ENCODE measurements around the gene CUL3.

Gene CUL3

DNA sequence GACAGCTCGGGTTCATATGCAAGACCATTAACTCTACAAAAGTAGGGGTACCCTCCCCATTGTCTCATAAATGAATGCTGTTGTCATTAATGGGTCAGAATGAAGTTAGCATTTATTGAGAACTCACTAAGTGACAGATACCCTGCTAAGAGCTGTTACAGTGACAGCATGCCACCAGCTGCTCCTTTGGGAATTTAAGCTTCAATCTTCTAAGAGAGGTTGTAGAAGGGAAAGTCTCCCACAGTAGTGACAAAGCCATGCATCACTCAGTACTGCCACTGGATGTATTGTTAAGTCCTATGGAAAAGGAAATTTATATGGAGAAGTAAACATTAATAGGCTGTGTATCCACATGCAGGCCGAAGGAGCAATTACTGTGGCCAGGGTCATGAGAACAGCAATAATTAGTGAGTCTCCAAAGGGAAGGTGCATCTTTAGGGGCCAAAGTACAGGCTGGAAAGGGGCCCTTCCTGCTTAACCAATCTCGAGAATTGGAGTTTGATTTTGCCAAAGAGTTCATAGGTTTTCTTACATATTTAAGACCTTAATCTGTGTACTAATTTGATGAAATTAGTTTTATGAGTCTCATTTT, 118.8 kb downstream of the CUL3 start:
- DNase-seq = no peak

DNA sequence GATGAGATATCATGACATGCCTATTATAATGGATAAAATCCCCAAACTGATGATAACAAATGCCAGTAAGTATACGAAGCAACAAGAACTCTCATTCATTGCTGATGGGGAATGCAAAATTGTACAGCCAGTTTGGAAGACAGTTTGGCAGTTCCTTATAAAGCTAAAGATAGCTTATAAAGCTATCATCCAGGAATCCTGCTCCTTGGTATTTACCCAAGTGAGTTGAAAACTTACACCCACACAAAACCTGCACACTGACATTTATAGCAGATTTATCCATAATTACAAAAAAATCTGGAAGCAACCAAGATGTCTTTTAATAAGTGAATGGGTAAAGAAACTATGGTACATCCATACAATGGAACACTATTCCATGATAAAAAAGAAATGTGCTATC, 123.8 kb downstream of the CUL3 start:
- DNase-seq = no peak

DNA sequence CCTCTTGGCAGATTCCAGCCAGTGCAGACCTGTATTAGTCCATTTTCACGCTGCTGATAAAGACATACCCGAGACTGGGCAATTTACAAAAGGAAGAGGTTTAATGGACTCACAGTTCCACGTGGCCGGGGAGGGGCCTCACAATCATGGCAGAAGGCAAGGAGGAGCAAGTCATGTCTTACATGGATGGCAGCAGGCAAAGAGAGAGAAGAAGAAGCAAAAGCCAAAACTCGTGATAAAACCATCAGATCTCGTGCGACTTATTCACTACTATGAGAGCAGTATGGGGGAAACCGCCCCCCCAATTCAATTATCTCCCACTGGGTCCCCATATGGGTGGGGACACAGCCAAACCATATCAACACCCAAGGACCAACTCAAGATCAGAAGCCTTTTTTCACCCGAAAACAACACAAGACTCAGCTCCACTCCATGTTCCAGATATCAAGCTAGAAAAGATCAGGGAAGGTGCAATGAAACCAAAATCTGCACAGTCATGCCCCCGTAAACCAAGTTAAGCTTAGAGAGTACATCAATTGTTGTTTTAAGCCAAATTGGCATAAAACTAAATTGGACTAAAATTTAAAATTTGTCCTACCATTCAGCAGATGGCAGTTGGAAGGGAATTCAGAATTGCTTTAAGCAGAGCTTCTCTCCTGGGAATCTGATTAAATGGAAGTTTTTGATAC, 127.6 kb downstream of the CUL3 start:
- DNase-seq = no peak

DNA sequence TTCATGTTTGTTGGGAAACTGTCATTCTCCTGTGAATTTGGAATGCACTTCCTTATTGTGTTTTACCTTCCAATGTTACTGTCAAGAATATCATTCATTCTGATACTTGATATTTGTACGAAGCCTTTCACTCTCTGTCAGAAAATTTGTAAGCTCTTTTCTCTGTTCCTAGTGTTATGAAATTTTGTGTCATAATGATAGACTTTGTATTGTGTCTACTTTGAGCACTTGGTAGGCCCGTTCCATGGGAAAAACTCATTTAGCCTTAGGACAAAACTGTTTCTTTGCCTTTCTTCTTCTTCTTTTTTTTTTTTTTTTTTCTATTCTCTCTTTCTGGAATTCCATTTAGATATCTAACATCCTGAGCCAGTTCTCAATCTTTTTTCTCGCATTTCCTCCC, 131.3 kb downstream of the CUL3 start:
- no peak for DNase-seq

DNA sequence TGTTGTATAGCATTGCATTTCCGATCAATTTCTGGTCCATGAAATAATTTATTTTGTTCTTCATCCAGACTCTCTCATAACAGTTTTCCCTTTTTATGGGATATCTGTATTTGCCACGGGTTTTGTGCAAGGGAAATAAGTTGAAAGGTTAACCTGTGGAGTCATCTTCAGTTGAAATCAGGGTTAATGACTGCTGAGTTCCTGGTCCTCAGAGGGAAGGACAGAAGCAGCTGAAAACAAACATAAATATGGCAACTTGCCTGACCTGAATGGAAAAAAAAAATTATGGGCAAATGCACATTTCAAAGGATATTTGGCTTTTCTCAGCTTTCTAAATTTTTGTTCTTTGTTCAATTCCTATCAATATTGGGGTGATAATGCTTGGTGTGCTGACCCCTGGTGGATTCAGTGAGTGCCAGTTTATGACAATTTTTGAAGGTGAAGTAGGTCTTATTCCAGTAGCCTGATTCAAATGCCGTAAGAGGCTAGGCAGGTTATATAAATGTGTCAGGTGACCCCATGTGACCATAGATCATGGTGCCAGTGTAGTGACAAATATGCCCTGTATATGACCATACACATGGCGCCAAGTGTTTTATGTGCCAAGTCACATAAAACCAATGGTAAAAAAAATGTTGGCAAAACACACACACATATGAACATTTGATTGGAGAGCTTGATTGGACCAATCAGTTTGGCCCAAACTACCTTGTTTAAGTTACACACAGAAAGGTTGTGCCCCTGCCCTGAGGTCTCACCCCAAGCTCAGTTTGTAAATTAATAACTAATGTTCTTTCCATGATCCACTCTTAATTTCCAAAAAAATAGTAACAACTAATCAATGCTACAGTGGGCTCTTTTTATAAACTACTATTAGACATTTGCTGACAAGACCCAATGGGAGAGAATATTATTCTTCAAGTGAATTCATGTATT, 135.7 kb downstream of the CUL3 start:
- peak; percentile 16 for DNase-seq

DNA sequence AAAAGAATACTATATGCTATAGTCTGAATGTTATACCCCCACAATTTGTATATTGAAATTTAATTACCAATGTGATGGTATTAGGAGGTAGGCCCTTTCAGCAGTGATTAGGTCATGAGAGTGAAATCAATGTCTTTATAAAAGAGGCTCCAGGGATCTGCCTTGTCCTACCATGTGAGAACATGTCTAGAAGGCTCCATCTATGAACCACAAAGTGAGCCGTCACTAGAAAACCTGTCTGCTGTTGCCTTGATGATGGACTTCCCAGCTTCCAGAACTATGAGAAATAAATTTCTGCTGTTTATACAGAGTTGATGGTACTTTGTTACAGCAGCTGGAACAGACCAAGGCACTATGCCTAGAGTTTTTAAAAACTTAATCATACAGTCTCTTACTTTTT, 136.9 kb downstream of the CUL3 start:
- DNase-seq = no peak

DNA sequence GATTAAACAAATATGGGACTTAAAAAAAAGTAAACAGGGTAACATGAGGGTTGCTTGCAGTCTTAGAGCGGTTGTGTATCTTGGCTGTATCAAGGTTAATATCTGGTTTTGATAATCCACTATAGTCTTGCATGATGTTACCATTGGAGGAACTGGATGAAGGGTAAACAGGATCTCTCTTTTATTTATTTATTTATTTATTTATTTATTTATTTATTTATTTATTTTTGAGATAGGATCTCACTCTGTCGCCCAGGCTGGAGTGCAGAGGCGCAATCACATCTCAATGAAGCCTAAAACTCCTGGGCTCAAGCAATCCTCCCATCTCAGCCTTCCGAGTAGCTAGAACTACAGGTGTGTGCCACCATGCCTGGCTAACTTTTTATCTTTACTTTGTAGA, 140.4 kb downstream of the CUL3 start:
- no peak for DNase-seq

DNA sequence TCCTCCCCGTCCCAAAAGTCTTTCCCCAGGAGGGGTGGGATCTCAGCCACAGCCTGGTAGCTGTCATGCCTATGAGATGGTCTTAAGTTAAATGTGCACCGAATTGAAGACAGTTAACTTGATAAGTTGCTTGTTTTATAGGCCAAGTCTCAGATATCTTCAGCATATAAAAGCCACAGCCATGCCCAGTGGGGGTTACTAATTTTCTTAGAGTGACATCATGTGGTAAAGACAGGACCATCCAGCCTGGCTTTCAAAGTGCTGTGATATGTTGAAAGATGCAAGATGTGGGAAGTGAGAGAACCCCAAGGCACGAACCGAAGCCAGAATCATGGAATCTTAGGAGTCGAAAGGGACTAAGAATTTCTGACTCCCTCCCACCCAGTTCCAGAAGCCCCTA, 141.1 kb downstream of the CUL3 start:
- DNase-seq = peak; percentile 10

DNA sequence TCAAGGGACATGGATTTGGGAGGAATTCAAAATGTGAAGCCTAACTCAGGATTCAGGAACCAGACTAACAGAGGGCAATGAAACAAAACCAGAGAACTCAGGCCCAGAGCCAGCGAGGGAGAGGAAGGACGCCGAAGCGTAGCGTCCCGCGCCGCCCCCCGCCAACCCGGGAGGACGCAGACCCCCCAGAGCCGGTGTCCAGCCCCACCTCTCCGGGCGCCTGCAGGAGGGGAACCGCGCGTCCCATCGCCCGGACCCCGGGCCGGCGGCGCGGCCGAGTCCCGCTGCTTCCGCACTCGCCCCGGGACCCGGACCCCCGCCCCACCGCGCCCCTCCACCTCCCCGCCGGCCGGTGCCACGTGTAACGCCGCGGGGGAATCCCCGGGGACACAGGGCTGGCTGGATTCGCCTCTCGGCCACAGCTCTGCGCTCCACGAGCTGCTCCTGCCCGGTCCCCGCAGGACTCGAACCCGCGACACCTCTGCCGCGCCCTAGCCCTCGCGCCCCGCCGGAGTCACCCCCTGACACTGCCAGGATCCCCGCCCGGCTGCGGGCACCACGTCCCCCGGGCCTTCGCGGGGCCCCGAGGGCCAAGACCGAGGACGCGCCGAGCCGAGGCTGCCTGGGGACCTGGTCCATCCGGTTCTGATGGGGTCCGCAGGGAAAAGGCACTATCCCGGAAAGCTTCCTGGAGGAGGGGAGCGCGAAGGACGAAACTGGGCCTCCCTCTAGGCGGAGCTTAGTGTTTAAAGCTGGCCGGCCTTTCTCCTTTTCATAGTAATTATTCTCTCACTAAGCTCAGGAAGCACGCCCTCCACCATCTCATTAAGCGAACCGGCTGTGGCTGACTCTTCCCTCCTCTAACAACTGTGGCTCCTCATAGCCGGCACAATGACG, 142.8 kb downstream of the CUL3 start:
- DNase-seq = peak; percentile 11

DNA sequence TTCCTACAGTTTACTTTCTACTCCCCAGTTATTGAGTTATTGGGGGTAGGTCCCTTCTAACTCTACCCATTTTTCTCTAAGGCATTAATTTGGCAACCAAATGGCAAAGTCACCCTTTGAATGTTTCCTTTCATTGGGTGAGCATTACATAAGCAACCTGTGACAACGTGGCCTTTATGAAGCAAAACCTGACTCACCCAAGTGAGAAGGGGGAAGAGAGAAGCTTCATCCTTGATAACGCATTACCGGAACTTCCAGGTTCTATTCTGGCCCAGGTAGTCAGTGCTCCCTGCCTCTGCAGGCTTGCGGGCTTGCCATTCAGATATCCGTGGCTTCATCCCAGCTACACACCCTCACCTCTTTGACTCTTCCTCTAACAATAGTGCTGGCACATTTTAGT, 144.2 kb downstream of the CUL3 start:
- DNase-seq = peak; percentile 52

DNA sequence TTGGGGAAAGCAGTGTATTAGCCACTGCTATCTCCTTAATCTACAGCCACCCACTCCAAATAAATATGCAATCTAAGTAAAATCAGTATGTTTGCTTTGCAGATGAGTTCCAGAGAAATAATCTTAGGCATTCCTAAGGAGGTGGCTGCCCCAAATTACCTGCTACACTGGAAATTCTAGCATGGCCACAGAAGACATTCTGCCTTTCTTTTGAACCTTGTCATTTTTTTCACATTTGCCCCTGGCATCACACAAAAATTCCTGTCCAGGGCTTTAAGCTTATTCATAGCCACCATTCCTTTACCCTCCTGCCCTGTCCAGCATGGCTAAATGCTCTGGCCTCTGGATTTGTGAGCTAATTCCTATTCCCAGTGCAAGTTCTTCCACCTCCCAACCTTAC, 146.4 kb downstream of the CUL3 start:
- no peak for DNase-seq

DNA sequence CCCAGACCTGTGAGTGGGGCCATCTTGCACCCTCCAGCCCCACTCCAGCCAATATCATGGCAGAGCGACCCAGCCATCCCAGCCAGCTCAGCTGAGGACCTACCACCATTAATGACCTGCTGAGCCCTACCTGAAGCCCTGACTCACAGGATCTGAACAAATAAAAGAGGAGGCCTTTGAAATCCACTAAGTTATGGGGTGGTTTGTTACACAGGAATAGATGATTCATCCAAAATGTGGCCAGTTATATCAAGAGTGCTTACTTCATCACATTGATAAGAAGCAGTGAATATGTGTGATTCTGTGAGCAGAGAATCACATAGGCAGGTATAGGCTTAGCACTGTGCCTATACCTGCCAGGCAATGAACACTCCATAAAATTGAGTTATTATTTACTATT, 148.5 kb downstream of the CUL3 start:
- DNase-seq = no peak

DNA sequence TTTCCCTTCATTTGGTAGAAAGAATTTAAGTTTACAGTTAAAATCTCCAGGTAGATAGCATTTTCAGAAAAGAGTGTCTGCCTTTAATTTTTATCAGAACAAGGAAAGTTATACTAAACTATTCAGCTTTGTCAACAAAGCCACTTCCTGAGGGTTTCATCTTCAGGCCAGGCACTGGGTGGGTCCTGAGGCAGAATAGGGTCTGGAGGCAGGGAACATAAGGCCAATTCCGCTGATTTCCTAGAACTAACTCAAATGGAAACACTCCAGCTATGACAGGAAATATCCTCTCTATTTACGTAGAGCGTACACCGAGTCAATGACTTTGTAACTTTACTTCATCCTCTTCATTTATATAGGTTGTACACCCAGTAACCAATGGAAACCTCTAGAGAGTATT, 150.5 kb downstream of the CUL3 start:
- no peak for DNase-seq

DNA sequence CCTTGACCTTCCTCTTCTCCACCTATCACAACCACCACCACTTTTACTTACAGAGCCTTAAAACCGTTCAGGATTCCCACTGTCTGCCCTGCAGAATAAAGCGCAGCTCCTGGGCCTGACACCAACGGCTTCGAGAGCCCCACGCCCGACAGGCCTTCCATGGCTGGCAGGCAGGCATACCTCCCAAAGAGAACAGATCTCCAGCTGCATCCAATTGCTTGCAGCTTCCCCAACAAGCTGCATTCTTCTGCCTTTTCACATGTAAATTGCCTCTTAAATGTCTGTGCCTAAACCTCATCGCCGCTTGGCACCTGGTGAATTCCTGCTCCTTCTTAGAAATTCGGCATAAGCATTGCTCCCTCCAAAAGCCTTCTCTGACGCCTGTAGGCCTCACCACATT, 151.7 kb downstream of the CUL3 start:
- no peak for DNase-seq

DNA sequence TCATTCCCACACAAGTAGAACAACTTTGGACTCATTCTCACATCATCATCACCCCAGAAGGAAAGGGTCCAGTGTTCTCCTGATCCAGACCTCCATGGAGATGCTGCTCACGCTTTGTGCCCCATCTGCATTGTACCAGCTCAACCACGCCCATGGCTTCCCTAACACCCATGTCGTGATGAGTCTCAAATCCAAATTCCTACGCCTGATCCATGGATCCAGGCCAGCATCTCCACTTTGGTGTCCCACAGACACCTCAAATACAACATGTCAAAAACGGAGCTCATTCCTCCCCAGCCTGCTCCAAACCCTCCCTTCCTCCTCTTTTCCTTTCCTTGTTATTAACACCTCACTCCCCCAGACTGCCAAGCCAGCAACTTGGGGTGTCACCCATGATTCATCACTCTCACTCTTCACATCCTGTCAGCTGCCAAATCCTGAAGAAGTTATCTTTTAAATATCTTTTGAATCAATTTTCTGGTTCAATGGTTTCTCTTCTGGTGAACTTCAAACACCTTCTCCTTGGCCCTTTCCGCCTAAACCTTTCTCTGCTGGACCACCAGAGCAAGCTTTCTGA, 153.1 kb downstream of the CUL3 start:
- no peak for DNase-seq

DNA sequence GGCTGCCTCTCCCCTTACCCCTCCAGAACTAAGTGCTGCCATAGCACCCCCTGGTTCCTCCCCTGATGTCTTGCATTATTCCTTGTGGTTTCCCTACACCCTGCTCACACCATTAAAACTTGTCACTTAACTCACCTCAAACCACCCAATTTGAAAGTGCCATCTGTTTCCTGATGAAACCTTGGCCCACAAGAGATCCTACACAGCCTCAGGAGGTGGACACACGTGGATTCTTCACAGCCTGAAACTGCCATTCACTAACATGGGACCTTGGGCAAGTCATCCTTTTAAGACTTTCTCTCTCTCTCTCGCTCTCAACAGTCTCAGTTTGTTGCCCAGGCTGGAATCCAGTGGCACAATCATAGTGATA, 155.7 kb downstream of the CUL3 start:
- DNase-seq = no peak

DNA sequence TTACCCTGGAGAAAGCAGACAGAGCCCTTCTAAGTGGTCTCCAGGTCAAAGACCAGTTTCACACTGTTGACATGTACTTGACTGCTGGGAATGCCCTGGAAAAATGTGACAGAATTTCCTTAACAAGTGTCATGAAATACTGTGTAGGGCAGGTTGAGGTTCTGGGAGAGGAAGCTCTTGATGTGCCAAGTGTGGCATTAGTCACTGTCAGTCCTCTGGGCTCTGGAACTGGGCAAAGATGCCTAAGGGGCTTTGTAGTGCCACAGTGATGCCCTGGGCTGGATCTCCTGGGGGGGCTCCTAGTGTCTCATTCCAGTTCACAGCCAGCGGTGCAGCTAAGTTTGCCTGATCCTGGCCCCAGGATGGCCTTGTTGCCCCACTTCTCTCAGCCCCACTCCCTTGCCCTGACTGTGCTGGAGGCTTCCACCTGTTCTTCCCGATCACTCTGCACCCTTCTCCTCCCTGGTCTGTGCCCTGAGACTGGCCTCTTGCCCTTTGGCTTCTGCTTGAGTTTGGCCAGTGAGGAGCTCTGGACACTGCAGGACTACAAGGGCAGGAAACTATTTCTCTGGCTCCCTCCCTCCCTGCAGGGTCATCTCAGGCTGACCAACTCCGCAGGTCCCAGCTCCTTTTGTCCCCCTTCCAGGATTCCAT, 156.2 kb downstream of the CUL3 start:
- DNase-seq = no peak

DNA sequence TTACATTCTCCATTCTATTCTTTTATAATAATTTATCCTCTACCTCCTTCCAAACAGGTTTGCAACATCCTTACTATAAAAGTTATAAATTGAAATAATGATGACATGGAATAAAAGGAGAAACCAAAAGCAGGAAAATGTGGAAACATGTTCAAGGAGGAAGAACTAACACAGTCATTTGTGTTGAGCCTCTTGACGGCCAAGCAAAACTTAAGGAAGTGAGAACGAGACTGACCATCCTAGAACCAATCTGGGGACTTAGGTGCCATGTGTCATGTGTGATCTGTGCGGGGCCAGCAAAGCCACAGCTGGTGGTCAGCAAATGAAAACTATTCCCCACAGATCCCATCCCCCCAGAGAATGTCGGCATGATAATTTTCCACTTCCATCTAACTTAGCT, 157.7 kb downstream of the CUL3 start:
- DNase-seq = peak; percentile 44

DNA sequence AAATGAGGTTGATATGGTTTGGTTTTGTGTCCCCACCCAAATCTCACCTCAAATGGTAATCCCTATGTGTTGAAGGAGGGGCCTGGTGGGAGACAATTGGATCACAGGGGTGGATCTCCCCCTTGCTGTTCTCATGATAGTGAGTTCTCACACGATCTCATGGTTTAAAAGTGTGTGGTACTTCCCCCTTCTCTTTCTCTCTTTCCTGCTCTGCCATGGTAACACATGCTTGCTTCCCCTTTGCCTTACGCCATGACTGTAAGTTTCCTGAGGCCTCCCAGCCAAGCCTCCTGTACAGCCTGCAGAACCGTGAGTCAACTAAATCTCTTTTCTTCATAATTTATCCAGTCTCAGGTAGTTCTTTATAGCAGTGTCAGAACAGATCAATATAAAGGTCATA, 158.5 kb downstream of the CUL3 start:
- DNase-seq = no peak

DNA sequence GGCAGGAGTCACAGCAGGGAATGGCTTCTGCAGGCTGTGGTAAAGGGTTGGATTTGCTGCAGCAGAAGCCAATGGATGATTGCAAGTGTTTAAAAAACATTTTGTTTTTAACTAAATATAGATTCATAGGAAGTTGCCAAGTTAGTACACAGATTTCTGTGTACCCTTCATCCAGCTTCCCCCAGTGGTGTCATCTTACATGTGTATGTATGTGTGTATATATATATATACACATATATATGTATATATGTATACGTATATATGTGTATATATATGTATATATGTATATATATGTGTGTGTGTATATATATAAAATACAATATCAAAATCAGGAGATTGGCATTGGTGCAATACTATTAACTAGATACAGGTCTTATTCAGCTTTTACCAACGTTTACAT, 164.1 kb downstream of the CUL3 start:
- DNase-seq = no peak
